ENCODE measurements around the gene ASXL1. TPM values are rescaled to one million over a fixed set of nuclear protein-coding genes. Genes with fewer than 3 reads are reported as not detected.
A peak's percentile ranks its signal among the peaks of the same experiment; 100 is the strongest.

The ASXL1 gene
- total and polyA plus RNA-seq, 10 donors, result 14.1 to 149 (median 96.8) TPM

DNA sequence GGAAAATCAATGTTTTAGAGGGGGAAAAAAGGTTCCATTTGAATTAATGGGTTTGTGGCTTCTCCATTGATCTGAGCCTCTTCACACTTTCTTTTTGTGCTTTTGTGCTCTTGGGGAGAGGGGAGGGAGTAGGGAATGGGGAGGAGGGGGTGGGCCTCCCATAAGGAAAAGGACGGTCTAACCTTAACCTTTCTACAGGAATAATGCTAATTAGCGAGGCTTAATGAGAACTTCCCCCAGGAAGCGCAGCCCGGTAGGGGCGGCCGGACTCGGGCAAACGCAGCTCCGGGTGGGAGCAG, 124.0 kb downstream of the ASXL1 start:
- WGBS, 5 donors, result 7 to 29% (median 19%) methylated on average over 9 of the region's 9 CpGs
- peaks cover 33 to 93% (median 68%) of the 10 kb centered on the region in 6 donors for H3K4me1 ChIP-seq
- DNase-seq, result no peak

DNA sequence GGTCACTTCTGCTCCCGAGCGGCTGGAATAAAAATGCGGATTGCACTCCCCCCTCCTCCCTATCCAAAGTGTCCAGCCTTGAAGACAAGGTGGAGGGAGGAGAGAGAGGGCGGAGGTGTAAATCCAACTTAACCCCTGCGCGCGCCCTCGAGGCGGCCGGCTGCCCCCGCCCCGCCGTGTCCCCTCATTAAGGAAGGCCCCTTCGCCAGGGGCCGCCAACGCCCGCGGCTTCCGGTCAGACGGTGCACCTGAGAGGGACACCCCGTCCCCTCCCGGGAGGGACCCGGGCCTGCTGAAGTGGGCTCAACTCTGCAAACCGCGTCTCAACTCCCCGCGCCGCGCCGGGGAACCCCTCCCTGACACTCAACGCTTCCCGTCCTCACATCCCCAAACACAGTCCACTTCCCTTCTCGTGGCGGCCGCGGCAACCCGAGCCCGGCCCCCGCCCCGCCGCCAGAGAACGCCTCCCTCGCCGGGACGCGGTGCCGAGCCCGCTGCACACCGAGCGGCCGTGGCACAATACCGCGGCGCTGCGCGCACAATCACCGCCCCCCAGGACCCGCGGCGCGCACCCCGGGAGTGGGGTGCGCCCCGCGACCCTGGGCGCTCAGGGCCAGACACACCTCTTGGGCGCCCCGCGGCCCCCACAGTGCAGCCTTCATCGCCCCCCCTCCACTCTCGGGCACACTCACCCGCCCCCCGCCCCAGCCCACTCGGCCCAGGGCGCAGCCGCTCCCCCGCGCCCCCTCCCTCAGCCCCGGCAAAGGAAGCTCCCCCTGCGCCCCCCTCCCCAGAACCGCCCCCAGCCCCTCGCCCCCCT, 124.5 kb downstream of the ASXL1 start:
- intact Hi-C loops (cut with DNase I; ENCODE audit: low total_unique reads), result no loop called here
- Histone ChIP-seq H3K9me3 (no peaks in the 10 kb centered on the region), H3K36me3 (no peaks in the 10 kb centered on the region), H3K27ac (peak overlapping the region; percentile 66 to 88 (median 84)), H3K4me1 (peaks cover 31 to 87% (median 62%) of the 10 kb centered on the region in 6 donors), H3K27me3 (replicated peaks in 1 of 7) (peaks cover 0 to 21% (median 0%) of the 10 kb centered on the region in 7 donors), H3K4me3 (peak overlapping the region; percentile 59 to 86 (median 70))
- 1 to 3% (median 2%) methylated on average over 46 to 82 of the region's 82 CpGs for WGBS, 5 donors
- DNase-seq, result peak; percentile 93
- TF ChIP-seq POLR2A (IDR thresholded peaks at IDR 0.05) (no peak), POLR2AphosphoS5 (IDR thresholded peaks at IDR 0.05) (peak; percentile 57 to 78 (median 66))
- TF ChIP-seq, protein P1, sequence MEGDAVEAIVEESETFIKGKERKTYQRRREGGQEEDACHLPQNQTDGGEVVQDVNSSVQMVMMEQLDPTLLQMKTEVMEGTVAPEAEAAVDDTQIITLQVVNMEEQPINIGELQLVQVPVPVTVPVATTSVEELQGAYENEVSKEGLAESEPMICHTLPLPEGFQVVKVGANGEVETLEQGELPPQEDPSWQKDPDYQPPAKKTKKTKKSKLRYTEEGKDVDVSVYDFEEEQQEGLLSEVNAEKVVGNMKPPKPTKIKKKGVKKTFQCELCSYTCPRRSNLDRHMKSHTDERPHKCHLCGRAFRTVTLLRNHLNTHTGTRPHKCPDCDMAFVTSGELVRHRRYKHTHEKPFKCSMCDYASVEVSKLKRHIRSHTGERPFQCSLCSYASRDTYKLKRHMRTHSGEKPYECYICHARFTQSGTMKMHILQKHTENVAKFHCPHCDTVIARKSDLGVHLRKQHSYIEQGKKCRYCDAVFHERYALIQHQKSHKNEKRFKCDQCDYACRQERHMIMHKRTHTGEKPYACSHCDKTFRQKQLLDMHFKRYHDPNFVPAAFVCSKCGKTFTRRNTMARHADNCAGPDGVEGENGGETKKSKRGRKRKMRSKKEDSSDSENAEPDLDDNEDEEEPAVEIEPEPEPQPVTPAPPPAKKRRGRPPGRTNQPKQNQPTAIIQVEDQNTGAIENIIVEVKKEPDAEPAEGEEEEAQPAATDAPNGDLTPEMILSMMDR (IDR thresholded peaks at IDR 0.05 in 8 of 11, conservative IDR thresholded peaks at IDR 0.05 in 3 of 11), result no peak

More for the DNA sequence above, 124.0 kb downstream of the ASXL1 start:
- Histone ChIP-seq H3K36me3 (no peaks in the 10 kb centered on the region), H3K9me3 (no peaks in the 10 kb centered on the region), H3K4me3 (peak overlapping the region; percentile 59 to 86 (median 70)), H3K27ac (peak overlapping the region; percentile 66 to 88 (median 84)), H3K27me3 (replicated peaks in 1 of 7) (peaks cover 0 to 21% (median 0%) of the 10 kb centered on the region in 7 donors)
- intact Hi-C loops (cut with DNase I; ENCODE audit: low total_unique reads), result no loop called here
- TF ChIP-seq POLR2A (IDR thresholded peaks at IDR 0.05) (no peak), POLR2AphosphoS5 (IDR thresholded peaks at IDR 0.05) (no peak)
- TF ChIP-seq, protein P1 (IDR thresholded peaks at IDR 0.05 in 8 of 11, conservative IDR thresholded peaks at IDR 0.05 in 3 of 11), result no peak

DNA sequence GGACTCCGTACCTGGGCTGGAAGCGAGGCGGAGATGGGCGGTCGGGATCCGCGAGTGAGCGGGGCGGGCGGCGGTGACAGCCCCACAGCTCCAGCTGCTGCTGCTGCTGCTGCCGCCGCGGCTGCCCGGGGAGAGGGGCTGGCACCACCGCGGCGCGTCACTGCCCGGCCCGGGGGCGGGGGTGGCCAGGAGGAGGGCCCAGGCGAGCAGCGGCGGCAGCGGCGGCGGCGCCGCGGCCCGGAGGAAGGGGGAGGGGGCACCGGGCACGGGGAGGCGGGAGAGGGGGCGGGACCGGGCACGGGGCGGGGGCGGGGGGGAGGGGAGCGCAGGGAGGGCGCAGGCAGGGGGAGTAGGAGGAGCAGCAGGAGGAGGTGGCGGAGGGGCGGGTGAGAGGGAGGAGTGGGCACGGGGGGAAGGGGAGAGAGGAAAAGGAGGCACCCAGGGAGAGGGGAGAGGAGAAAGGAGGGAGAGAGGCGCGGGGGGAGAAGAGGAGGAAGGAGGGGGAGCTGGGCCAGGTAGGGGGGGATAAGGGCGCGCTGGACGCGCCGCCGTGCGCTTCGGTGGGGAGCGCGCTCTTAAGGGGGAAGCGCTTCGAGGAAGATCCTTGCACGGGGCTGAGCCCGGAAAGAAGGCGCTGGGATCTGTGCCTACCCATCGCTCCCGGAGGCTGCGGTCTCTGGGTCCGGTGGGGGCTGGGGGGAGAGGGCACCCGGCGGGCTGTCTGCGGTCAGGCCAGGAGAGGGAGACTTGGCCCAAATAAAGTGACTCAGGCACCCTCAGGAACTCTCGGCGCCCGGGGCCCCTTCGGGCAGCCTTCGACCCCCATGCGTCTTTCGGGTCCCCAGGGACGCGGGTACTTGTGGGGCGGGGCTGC, 125.5 kb downstream of the ASXL1 start:
- 1 to 3% (median 1%) methylated on average over 28 to 69 of the region's 79 CpGs for WGBS, 5 donors
- peaks cover 31 to 83% (median 57%) of the 10 kb centered on the region in 6 donors for H3K4me1 ChIP-seq
- DNase-seq, result peak; percentile 93
- H3K4me3 ChIP-seq, result peak overlapping the region; percentile 59 to 86 (median 70)
- H3K27me3 ChIP-seq (replicated peaks in 1 of 7), result peaks cover 0 to 21% (median 0%) of the 10 kb centered on the region in 7 donors
- no peaks in the 10 kb centered on the region for H3K36me3 ChIP-seq
- intact Hi-C loops (cut with DNase I; ENCODE audit: low total_unique reads), result no loop called here
- peak overlapping the region; percentile 74 to 88 (median 84) for H3K27ac ChIP-seq
- TF ChIP-seq, protein P1 (IDR thresholded peaks at IDR 0.05 in 8 of 11, conservative IDR thresholded peaks at IDR 0.05 in 3 of 11), result no peak
- TF ChIP-seq POLR2AphosphoS5 (IDR thresholded peaks at IDR 0.05) (peak; percentile 33 to 65 (median 55)), POLR2A (IDR thresholded peaks at IDR 0.05) (no peak)
- H3K9me3 ChIP-seq, result no peaks in the 10 kb centered on the region
